Measurements from ENCODE around the gene DNAJC4.

The DNAJC4 gene, protein sequence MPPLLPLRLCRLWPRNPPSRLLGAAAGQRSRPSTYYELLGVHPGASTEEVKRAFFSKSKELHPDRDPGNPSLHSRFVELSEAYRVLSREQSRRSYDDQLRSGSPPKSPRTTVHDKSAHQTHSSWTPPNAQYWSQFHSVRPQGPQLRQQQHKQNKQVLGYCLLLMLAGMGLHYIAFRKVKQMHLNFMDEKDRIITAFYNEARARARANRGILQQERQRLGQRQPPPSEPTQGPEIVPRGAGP

DNA sequence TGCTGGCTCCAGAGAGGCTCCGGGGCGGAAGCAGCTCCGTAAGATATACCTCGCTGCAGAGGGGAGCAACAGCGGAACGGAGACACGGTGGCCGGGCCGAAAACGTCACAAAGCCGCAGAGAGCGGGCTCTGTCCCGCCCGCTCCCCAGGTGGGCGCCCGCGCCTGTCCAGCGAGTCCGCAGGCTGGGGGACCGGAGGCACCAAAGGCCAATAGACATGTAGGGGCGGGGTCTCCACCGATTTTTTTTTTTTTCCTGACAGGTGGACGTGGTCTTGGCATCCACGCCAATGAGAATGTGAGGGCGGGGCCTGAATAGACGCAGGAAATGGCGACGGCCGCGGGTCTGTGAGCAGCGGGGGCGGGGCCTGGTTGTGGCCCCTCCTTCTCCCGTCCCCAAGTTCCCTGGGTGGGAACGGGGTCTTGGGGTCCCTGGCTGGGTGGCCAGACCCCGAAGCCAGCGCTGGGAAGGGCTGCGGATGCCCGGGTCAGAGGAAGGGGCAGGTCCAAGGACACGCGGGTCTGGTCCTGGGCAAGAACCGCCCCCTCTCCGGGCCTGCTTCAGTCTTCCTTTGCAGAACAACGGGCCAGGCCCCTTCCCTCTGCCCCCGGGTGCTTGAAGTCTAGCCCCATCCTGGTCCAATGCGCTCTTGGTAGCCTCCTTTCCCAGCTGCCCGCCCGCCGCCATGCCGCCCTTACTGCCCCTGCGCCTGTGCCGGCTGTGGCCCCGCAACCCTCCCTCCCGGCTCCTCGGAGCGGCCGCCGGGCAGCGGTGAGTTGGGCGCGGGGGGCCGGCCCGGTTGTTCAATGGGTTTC, at the start of gene DNAJC4:
Gene DNAJC4, plus strand, starts transcription at position 378 of the 814 bp plus-strand sequence. Its CDS starts 307 bp downstream, at position 685.
- Histone ChIP-seq H3K36me3 (ENCODE audit: control insufficient read depth, insufficient read depth, low read length) (no peaks in the 10 kb centered on the region; the same call in none of the 2 replicates), H3K27me3 (replicated peaks; ENCODE audit: control insufficient read depth, insufficient read depth, low read length) (no peaks in the 10 kb centered on the region), H3K4me3 (replicated peaks; ENCODE audit: low read depth, low read length) (peak within 1 kb of the TSS; percentile 79)
- DNase-seq (ENCODE audit: extremely low read depth, insufficient read length) = peak; percentile 90
- TF ChIP-seq, protein P1, sequence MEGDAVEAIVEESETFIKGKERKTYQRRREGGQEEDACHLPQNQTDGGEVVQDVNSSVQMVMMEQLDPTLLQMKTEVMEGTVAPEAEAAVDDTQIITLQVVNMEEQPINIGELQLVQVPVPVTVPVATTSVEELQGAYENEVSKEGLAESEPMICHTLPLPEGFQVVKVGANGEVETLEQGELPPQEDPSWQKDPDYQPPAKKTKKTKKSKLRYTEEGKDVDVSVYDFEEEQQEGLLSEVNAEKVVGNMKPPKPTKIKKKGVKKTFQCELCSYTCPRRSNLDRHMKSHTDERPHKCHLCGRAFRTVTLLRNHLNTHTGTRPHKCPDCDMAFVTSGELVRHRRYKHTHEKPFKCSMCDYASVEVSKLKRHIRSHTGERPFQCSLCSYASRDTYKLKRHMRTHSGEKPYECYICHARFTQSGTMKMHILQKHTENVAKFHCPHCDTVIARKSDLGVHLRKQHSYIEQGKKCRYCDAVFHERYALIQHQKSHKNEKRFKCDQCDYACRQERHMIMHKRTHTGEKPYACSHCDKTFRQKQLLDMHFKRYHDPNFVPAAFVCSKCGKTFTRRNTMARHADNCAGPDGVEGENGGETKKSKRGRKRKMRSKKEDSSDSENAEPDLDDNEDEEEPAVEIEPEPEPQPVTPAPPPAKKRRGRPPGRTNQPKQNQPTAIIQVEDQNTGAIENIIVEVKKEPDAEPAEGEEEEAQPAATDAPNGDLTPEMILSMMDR (IDR thresholded peaks at IDR 0.05; ENCODE audit: insufficient read depth, low read length, poor library complexity, severe bottlenecking) = no peak

DNA sequence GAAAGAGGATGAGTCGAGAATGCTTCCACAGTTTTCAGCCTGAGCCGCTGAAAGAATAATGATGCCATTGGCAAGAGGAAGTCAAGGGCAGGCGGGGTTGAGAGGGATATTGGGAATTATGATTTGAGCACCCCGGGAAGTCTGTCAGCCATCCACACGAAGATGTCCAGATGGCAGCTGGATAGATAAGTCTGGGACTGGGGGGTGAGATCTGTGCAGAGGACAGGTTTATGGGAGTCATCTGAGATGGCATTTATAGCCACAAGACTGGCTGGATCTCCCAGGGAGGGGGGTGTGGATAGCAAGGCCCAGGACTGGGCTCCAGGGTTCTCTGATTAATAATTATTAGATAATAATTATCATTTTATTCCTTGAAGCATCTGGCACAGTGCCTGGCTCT, 49.5 kb upstream of the DNAJC4 start:
- TF ChIP-seq, protein P1 (IDR thresholded peaks at IDR 0.05; ENCODE audit: insufficient read depth, low read length, poor library complexity, severe bottlenecking) = no peak
- no peaks in the 10 kb centered on the region for H3K36me3 ChIP-seq (ENCODE audit: control insufficient read depth, insufficient read depth, low read length)
- H3K4me3 ChIP-seq (replicated peaks; ENCODE audit: low read depth, low read length) = no peak overlapping the region
- no peaks in the 10 kb centered on the region for H3K27me3 ChIP-seq (replicated peaks; ENCODE audit: control insufficient read depth, insufficient read depth, low read length)
- DNase-seq (ENCODE audit: extremely low read depth, insufficient read length) = no peak

DNA sequence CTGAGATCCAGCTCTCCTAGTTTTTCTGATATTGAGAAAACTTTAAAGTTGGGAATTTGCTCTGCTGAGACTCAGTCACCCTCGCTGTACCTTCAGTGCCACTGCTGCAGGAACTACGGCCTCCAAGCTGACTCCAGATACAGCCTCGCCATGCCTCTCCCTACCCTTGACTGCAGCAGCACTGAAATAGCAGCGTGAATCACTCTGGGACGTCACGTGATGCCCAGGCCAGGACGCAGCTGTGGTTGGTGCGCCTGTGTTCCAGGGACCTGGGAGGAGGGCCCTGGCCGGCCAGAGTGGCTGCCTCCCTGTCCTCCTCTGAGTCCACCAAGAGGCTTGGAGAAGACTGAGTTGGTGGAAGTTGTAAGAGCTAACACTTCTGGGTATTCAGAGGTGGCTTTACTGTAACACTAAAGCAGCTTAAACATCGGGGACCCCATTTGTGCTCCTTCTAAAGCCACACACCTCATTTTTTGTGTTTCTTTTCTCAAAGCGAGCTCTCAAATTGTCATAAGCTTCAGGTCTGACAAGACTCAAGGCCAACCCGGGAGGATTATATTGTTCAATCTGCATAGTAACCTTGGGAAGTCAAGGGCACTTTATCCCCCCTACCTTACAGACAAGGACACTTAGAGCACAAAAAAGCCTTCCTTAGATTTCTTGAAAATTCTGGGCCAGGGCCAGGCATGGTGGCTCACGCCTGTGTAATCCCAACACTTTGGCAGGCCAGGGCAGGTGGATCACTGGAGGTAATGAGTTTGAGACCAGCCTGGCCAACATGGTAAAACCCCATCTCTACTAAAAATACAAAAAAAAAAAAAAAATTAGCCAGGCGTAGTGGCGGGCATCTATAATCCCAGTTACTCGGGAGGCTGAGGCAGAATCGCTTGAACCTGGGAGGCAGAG, 48.6 kb upstream of the DNAJC4 start:
- TF ChIP-seq, protein P1 (IDR thresholded peaks at IDR 0.05; ENCODE audit: insufficient read depth, low read length, poor library complexity, severe bottlenecking) = no peak
- H3K27me3 ChIP-seq (replicated peaks; ENCODE audit: control insufficient read depth, insufficient read depth, low read length) = no peaks in the 10 kb centered on the region
- H3K4me3 ChIP-seq (replicated peaks; ENCODE audit: low read depth, low read length) = no peak overlapping the region
- peak; percentile 61 for DNase-seq (ENCODE audit: extremely low read depth, insufficient read length)
- H3K36me3 ChIP-seq (ENCODE audit: control insufficient read depth, insufficient read depth, low read length) = no peaks in the 10 kb centered on the region

DNA sequence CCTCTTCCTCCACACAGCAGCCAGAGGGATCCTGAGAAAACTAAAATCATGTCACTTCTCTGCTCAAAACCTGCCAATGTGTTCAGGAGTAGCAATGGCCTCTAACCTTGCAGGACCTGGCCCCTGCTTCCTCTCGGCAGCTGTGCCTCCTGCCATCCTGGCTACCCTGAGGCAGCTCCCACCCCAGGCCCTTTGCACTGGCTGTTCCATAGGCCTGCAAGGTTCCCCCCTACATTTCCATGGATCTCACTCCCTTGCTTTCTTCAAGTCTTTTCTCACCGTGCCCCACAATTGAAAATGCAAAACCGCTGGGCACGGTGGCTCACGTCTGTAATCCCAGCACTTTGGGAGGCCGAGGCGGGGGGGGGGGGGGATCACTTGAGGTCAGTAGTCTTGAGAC, 46.5 kb upstream of the DNAJC4 start:
- H3K4me3 ChIP-seq (replicated peaks; ENCODE audit: low read depth, low read length) = no peak overlapping the region
- TF ChIP-seq, protein P1 (IDR thresholded peaks at IDR 0.05; ENCODE audit: insufficient read depth, low read length, poor library complexity, severe bottlenecking) = no peak
- no peak for DNase-seq (ENCODE audit: extremely low read depth, insufficient read length)
- H3K27me3 ChIP-seq (replicated peaks; ENCODE audit: control insufficient read depth, insufficient read depth, low read length) = no peaks in the 10 kb centered on the region
- peaks cover 2% of the 10 kb centered on the region; the same call in 1 of the 2 replicates for H3K36me3 ChIP-seq (ENCODE audit: control insufficient read depth, insufficient read depth, low read length)

DNA sequence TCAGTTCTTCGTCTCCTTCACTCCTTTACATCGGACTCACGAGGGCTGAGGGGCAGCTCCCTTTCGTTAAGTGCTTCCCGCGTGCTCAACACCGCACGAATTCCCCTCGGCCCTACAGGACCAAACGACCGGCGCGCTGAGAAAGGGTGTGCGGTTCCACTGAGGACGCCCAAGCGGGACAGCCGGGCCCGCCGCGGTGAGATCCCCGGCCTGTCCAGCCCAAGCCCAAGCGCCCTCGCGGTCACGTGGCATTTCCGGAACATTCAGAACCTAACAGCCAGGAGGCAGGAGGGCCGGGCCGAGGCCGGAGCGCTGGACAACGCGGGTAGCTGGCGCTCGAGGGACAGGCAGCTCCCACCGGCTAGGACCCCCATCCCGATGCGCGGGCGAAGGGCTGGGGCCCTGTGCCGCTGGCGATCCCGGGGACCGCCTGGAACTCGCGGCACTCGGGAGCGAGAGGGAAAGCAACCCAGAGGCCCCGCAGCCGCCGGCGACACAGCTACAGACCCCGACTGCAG, 45.1 kb upstream of the DNAJC4 start:
- Histone ChIP-seq H3K27me3 (replicated peaks; ENCODE audit: control insufficient read depth, insufficient read depth, low read length) (no peaks in the 10 kb centered on the region), H3K4me3 (replicated peaks; ENCODE audit: low read depth, low read length) (peak overlapping the region; percentile 75), H3K36me3 (ENCODE audit: control insufficient read depth, insufficient read depth, low read length) (peaks cover 2% of the 10 kb centered on the region; the same call in 1 of the 2 replicates)
- TF ChIP-seq, protein P1 (IDR thresholded peaks at IDR 0.05; ENCODE audit: insufficient read depth, low read length, poor library complexity, severe bottlenecking) = no peak
- no peak for DNase-seq (ENCODE audit: extremely low read depth, insufficient read length)

Data from GM06990 (cell line).